Measurements from ENCODE around the gene SLC7A5.
"Not testable (repeated sequence)": the region's sequence is repeated elsewhere in the genome, so short reads cannot be mapped to it uniquely, and the experiment has no call there.

DNA sequence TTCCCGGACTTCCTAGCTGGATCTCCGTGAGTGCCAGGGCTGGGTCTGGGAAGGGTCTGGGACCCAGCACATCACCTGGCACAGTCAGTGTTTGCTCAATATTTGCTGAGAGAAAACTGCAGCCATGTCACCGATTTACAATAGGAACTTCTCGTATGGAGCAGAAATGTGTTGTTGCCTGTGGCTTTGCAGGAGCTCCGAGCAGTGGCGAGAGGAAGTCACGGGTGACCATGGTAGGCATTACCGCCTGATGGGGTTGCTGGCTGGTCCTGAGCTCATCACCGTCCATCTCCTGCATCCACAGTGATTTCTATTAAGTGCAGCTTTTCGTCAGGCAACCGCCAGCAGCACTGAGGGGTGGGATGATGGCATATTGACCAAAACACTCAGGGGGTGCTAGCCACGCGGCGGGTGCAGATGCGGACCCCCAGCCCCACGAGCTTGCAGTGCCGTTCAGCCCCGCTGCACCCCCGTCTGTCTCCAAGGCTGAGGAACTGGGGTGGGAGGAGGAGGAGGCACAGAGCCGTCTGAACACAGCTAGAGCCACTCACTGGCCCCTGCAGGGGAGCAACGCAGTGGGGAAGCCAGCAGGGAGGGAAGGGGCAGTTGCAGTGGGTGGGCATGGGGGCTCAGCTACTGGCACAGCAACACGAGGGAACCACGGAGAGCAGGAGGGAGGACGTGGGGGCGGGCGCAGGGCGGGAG is 44.9 kb upstream of the SLC7A5 start:
- TF ChIP-seq EZH2 (IDR thresholded peaks at IDR 0.05; ENCODE audit: borderline replicate concordance, insufficient read depth, low read length, poor library complexity, severe bottlenecking); POLR2AphosphoS5 (IDR thresholded peaks at IDR 0.05); SMC3 (conservative IDR thresholded peaks at IDR 0.05; ENCODE audit: poor library complexity); MXI1 (conservative IDR thresholded peaks at IDR 0.05; ENCODE audit: poor library complexity, severe bottlenecking); RAD21 (conservative IDR thresholded peaks at IDR 0.05); EP300 (conservative IDR thresholded peaks at IDR 0.05; ENCODE audit: poor library complexity, severe bottlenecking): not testable (repeated sequence)
- TF ChIP-seq, protein P1, sequence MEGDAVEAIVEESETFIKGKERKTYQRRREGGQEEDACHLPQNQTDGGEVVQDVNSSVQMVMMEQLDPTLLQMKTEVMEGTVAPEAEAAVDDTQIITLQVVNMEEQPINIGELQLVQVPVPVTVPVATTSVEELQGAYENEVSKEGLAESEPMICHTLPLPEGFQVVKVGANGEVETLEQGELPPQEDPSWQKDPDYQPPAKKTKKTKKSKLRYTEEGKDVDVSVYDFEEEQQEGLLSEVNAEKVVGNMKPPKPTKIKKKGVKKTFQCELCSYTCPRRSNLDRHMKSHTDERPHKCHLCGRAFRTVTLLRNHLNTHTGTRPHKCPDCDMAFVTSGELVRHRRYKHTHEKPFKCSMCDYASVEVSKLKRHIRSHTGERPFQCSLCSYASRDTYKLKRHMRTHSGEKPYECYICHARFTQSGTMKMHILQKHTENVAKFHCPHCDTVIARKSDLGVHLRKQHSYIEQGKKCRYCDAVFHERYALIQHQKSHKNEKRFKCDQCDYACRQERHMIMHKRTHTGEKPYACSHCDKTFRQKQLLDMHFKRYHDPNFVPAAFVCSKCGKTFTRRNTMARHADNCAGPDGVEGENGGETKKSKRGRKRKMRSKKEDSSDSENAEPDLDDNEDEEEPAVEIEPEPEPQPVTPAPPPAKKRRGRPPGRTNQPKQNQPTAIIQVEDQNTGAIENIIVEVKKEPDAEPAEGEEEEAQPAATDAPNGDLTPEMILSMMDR (IDR thresholded peaks at IDR 0.05; ENCODE audit: poor library complexity, severe bottlenecking), result not testable (repeated sequence)
- TF ChIP-seq, protein P2, sequence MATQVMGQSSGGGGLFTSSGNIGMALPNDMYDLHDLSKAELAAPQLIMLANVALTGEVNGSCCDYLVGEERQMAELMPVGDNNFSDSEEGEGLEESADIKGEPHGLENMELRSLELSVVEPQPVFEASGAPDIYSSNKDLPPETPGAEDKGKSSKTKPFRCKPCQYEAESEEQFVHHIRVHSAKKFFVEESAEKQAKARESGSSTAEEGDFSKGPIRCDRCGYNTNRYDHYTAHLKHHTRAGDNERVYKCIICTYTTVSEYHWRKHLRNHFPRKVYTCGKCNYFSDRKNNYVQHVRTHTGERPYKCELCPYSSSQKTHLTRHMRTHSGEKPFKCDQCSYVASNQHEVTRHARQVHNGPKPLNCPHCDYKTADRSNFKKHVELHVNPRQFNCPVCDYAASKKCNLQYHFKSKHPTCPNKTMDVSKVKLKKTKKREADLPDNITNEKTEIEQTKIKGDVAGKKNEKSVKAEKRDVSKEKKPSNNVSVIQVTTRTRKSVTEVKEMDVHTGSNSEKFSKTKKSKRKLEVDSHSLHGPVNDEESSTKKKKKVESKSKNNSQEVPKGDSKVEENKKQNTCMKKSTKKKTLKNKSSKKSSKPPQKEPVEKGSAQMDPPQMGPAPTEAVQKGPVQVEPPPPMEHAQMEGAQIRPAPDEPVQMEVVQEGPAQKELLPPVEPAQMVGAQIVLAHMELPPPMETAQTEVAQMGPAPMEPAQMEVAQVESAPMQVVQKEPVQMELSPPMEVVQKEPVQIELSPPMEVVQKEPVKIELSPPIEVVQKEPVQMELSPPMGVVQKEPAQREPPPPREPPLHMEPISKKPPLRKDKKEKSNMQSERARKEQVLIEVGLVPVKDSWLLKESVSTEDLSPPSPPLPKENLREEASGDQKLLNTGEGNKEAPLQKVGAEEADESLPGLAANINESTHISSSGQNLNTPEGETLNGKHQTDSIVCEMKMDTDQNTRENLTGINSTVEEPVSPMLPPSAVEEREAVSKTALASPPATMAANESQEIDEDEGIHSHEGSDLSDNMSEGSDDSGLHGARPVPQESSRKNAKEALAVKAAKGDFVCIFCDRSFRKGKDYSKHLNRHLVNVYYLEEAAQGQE (IDR thresholded peaks at IDR 0.05; ENCODE audit: borderline replicate concordance), result not testable (repeated sequence)

All from neural cell (in vitro differentiated cells).